Ishikawa (cell line): Measurements from ENCODE around the gene VAX1.

Experiments used
- CEBPB ChIP-seq: IDR thresholded peaks from 2 replicates; pipeline ENCODE4 v1.6.1; 2012
- EGR1 ChIP-seq: IDR thresholded peaks from 2 replicates; pipeline ENCODE4 v1.6.1; 2012
- EP300 ChIP-seq: IDR thresholded peaks from 2 replicates; pipeline ENCODE4 v1.6.1; 2012; ENCODE audit warnings: borderline replicate concordance
- FOXM1 ChIP-seq: IDR thresholded peaks from 2 replicates; pipeline ENCODE4 v1.6.1; 2012; ENCODE audit warnings: low read depth, borderline replicate concordance
- NFIC ChIP-seq: IDR thresholded peaks from 2 replicates; pipeline ENCODE4 v1.6.1; 2012
- RAD21 ChIP-seq: IDR thresholded peaks from 2 replicates; pipeline ENCODE4 v1.6.1; 2012; ENCODE audit warnings: low read depth
- TAF1 ChIP-seq: IDR thresholded peaks from 2 replicates; pipeline ENCODE4 v1.6.1; 2012; ENCODE audit warnings: low read depth, mild to moderate bottlenecking
- TCF12 ChIP-seq: IDR thresholded peaks from 2 replicates; pipeline ENCODE4 v1.6.1; 2012; ENCODE audit warnings: low read depth
- TEAD4 ChIP-seq: IDR thresholded peaks from 2 replicates; pipeline ENCODE4 v1.6.1; 2012
- YY1 ChIP-seq: IDR thresholded peaks from 2 replicates; pipeline ENCODE4 v1.6.1; 2012; ENCODE audit warnings: low read depth
- TF ChIP-seq, protein P1 (sequence below): IDR thresholded peaks from 2 replicates; pipeline ENCODE4 v1.6.1; 2012
- TF ChIP-seq, protein P2 (sequence below): IDR thresholded peaks from 2 replicates; pipeline ENCODE4 v1.6.1; 2012; ENCODE audit warnings: low read depth, mild to moderate bottlenecking

DNA sequence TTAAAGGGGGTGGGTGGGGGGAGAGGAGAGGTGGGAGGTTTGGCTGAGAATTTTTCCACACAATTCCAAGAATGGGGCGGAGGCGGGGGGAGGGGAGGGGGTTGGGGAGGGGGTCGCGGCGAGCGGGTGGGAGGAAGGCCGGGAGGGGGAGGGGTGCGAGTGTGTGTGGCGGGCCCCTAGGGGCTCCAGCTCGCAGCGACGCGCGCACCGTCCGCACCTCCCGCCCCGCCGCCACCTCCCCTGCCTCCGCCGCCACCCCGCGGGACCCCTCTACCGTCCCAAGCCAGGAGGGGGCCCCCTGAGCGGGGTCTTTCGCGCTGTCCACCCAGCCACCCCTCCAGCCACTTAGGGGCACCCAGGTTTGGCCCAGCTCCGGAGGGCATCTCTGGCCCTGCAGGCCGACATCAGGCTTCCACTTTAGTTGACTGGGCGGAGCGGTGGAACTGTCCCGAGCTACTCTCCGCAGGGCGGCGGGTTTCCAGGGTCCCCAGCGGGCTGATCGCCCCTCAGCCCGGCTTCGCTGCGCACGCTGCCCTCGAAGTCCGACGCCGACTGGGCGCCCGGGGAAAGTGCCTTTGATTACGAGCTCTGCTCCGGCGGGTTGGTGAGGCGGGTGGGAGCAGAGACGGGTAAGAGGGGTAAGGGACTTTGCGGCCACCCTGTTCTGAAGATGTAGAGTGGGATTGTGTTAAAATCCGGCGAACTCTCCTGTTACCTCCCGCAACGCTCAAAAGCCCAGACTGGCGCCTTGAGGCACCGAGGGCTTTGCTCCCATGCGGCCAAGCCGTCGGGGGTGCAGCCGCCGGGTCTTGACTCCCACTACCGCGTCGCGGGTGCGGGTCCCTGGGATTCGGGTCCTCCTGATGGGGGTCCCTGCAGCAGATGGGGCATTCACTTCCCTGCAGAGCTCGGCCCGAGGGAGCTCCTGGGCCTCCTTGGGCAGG lies 1.8 kb upstream of the VAX1 start:
- no peak for TF ChIP-seq YY1
- no peak for TF ChIP-seq CEBPB
- no peak for TF ChIP-seq EP300
- TF ChIP-seq, protein P1, sequence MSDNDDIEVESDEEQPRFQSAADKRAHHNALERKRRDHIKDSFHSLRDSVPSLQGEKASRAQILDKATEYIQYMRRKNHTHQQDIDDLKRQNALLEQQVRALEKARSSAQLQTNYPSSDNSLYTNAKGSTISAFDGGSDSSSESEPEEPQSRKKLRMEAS = no peak
- TF ChIP-seq, protein P2, sequence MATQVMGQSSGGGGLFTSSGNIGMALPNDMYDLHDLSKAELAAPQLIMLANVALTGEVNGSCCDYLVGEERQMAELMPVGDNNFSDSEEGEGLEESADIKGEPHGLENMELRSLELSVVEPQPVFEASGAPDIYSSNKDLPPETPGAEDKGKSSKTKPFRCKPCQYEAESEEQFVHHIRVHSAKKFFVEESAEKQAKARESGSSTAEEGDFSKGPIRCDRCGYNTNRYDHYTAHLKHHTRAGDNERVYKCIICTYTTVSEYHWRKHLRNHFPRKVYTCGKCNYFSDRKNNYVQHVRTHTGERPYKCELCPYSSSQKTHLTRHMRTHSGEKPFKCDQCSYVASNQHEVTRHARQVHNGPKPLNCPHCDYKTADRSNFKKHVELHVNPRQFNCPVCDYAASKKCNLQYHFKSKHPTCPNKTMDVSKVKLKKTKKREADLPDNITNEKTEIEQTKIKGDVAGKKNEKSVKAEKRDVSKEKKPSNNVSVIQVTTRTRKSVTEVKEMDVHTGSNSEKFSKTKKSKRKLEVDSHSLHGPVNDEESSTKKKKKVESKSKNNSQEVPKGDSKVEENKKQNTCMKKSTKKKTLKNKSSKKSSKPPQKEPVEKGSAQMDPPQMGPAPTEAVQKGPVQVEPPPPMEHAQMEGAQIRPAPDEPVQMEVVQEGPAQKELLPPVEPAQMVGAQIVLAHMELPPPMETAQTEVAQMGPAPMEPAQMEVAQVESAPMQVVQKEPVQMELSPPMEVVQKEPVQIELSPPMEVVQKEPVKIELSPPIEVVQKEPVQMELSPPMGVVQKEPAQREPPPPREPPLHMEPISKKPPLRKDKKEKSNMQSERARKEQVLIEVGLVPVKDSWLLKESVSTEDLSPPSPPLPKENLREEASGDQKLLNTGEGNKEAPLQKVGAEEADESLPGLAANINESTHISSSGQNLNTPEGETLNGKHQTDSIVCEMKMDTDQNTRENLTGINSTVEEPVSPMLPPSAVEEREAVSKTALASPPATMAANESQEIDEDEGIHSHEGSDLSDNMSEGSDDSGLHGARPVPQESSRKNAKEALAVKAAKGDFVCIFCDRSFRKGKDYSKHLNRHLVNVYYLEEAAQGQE = no peak
- TF ChIP-seq NFIC = no peak
- TF ChIP-seq TAF1 = no peak
- no peak for TF ChIP-seq FOXM1
- no peak for TF ChIP-seq RAD21
- TF ChIP-seq EGR1 = no peak
- no peak for TF ChIP-seq TCF12
- TF ChIP-seq TEAD4 = no peak
